ENCODE results near the gene WASHC2A.
"Not testable (repeated sequence)": the region's sequence is repeated elsewhere in the genome, so short reads cannot be mapped to it uniquely, and the experiment has no call there.

The WASHC2A gene

DNA sequence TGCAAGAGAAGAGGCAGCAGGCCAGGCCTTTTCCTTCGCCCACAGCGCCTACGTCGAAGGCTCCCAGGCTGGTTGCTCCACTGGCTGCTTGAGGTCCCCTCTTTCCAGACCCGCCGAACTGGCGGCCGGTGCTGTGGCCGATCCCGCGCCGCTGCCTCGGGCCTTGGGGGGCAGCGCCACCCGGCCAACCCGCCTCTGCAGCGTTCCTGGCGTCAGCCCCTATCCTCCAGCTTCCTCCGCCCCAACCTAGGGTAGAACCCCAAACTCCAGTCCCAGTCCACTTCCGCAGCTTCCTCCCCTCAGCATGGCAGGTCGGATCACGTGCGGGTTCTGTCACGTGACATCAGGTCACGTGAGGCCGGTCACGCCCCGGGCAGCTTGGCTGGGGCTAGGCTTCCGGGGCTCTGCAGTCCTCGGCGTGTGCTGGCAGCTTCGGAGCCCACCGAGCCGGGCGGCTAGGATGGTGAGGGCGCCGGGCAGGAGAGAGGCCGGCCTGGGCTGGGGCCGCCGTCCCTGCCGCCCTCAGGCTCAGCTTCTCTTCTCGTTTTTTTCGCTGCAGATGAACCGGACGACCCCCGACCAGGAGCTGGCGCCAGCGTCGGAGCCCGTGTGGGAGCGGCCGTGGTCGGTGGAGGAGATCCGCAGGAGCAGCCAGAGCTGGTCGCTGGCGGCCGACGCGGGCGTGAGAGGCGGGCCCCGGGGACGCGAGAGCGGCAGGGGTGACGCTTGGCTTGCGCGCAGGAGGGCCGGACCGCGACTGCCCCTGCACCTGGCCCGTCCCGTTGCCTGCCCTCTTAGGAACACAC is at the start of gene WASHC2A:
Gene WASHC2A, plus strand, starts transcription at position 409 of the 806 bp plus-strand sequence. Its CDS starts 52 bp downstream, at position 461.
- peak; percentile 73 for DNase-seq

DNA sequence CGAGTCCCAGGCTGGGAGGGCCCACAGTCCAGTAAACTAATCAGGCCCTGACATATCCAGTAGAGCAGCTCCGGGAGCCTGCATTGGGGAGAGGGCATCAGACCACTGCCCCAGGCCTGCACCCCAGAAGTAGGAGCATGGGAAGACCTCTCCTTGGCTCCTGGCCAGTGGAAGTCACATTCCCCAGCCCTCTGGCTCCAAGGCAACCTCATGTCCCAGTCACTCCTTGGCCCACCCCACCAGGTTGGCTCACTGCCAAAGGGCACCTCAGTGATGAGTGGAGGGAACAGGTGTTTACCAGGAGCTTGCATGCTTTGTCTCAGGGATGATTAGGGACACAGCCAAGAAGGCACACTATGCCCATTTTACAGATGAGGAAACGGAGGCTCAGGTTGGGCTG is 48.5 kb upstream of the WASHC2A start:
- DNase-seq = peak; percentile 4

DNA sequence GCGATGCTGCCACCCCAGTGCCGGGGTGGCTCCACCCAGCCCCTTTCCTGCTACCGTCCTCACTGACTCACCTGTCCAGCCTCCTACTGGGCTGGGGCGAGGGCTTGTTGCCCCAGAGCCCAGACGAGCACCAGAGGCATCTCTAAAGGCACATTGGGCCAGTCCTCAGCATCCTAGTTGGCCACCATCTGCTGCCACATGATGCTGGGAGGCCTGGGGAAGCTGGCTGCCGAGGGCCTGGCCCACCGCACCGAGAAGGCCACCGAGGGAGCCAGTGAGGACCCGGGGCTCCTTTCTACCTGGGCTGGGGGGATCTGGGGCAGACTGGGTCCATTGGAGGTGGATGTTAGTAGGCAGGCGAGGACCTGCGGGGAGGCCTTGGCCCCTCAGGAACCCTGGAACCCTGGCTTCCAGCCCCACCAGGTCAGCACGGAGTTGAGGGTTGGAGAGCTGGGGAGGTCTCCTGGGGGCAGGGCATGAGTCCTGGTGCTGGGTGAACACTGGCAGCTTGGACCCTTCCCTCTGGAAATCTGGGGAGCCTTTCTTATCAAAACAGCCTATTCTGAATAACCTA is 47.2 kb upstream of the WASHC2A start:
- not testable (repeated sequence) for DNase-seq

- no peak for DNase-seq
These were observed 46.1 kb upstream of the WASHC2A start for GRCh38 chr10:50021646-50022045.

GRCh38 chr10:50024716-50025383 is 42.9 kb upstream of the WASHC2A start:
- not testable (repeated sequence) for DNase-seq

GRCh38 chr10:50025627-50026026 is 42.1 kb upstream of the WASHC2A start:
- DNase-seq = no peak

GRCh38 chr10:50027195-50027594 is 40.6 kb upstream of the WASHC2A start:
- no peak for DNase-seq

DNA sequence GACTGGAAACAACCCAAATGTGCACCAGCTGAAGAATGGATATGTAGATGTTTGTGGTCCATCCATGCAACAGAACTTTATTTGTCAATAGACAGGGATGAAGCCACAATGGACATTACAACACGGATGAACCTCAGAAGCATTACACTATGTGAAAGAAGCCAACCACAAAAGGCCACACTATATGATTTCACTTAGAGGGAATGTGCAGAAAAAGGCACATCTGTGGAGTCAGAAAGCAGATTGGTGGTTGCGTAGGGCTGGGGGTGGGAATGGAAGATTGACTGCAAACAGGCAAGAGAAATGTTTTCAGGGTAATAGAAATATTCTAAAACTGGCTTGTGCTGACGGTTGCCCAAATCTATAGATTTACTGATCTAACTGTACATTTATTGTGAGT is 34.3 kb upstream of the WASHC2A start:
- no peak for DNase-seq

DNA sequence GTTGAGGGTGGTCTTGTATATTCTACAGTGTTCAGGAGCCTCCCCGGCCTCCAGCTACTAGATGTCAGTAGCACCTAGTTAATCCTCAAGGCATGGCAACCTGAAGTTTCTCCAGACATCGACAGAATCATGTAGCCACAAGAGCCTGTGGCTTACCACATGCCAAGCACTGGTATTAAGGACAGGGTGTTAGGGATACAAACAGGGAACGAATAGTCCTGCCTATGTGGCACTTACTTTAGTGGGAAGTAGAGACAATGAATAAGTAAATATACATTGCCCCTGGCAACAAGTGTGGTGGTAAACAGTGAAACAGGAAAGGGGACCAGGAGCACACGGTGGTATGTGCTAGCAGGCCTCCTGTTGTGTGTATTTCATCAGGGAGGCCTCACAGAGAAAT is 32.4 kb upstream of the WASHC2A start:
- DNase-seq = not testable (repeated sequence)

- peak; percentile 3 for DNase-seq
These were observed 22.7 kb upstream of the WASHC2A start for GRCh38 chr10:50044941-50045664.

DNA sequence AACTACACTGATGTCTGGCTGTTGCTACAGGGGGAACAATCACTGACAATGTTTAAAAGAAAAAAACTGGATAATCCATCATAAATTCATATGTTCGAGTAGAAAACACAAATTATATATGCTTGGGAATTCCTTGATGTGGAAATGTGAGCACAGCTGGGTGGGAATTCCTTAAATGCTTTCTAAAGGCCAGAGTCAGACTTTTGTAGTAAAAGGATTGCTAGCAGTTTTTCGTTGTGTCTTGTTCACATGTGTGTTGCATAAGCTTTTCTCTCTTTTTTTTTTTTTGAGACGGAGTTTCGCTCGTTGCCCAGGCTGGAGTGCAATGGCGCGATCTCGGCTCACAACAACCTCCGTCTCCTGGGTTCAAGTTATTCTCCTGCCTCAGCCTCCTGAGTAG is 21.3 kb upstream of the WASHC2A start:
- not testable (repeated sequence) for DNase-seq

GRCh38 chr10:50047594-50047993 is 20.2 kb upstream of the WASHC2A start:
- DNase-seq = not testable (repeated sequence)

DNA sequence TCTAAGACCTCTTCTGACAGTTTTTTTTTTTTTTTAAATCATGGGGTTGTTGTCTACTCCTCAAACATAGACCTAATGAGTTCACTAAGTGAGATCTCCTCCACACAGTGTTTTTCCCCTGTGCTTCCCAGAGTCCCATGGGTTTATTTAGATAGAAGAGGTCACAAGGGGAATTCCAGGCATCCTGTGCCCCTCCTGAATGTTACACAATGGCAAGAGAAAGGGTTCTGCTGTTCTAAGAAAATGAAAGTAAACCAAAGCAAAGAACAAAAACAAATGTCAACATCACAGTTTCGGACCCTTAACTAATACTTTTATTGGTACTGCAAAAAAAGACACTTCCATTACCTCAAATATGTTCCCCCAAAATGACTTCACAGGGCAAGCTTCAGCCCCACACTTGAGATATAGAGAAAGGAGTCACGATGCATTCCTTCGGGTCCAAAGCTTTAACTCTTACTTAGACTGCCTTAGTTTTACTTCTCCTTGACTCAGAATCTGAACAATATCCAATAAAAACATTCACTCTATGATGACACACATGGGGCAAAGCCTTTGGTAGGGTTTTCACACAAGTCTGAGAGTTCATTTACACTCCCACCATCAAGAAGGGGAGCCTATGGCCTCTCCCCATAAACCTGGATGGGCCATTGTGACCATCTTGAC is 15.6 kb upstream of the WASHC2A start:
- not testable (repeated sequence) for DNase-seq

GRCh38 chr10:50052778-50053376 is 14.9 kb upstream of the WASHC2A start:
- not testable (repeated sequence) for DNase-seq

DNA sequence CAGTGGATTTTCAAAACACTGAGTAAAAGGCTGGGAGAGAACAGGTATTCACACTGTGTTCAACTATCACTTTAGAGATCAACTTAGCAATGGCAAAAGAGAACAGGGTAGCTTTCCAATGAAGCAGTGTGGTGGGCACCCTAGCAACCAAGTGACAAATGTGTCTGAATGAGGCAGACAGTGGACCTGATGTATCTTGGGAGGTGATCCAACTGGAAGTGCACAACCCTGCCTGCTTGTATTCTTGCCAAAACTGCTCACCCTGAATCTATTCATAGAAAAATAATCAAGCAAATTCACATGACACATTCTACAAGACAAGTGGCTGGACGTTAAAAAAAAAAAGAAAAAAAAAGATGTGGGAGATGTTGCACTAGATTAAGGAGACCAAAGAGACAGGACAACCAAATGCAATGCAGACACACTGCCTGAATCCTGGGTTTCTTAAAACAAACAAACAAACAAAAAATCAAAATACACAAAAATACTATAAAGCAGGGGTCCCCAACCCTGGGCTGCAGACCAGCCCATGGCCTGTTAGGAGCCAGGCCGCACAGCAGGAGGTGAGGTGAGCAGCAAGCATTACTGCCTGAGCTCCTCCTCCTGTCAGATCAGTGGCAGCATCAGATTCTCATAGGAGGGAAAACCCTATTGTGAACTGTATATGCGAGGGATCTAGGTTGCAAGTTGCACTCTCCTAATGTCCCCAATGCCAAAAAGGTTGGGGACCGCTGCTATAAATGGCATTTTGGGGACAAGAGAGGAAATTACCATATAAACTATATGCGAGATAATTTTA is 12.1 kb upstream of the WASHC2A start:
- DNase-seq = not testable (repeated sequence)

DNA sequence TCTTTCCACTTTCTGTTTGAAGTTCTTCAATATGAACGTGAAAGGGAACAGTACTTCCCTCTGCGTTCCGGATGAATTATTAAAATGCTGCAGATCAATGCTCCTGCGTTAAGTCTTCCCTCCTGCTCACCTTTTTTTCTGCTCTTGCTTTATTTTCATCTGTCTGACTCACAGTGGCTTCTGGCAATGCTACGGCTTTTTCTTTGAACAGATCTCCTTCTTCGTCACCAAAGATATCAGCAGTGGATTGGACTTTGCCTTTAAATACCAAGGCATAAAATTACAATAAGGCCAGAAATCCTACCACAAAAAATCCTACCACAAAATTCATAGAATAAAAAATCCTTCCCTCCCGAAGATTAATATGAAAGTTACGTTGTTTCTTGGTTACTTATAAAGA is 11.1 kb upstream of the WASHC2A start:
- DNase-seq = not testable (repeated sequence)

DNA sequence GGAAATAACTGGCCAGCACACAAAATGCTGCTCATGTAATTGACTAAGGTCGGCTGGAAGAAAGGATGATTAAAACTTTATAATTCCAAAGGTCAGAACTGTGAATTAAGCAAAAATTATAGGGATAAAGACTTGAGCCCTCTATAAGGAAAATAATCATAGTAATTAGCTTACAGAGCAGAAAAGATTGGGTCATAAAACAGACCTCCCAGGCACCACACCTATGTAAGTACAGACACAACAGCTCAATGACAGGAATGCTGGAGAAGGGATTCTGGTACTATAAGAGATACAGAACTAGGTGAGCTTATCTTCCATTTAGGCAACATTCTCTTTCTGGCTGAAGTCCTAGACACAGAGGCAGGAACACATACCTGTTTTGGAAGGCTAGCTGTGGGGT is 9.0 kb upstream of the WASHC2A start:
- not testable (repeated sequence) for DNase-seq

DNA sequence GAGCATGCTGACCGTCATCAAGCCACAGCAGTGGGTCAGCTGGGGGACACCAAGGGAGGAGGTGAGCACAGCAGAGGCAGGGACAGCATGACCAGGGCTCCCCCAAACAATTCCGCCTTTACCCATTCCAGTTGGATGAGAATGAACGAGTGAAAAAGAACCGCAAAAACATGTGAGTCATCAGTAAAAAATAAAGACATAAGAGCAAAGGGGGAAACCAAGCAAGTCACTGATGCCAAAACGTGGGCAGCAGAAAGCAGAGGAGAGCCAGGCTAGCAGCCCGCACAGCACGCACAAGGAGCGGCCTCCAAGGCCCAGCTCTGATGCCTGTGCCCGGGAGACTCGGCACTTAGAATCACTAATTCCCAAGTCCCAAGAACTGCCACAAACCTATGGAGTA is 7.8 kb upstream of the WASHC2A start:
- DNase-seq = not testable (repeated sequence)

- not testable (repeated sequence) for DNase-seq
These were observed 6.2 kb upstream of the WASHC2A start for GRCh38 chr10:50061548-50061947.

- DNase-seq = no peak
These were observed 4.7 kb upstream of the WASHC2A start for GRCh38 chr10:50063100-50063499.

DNA sequence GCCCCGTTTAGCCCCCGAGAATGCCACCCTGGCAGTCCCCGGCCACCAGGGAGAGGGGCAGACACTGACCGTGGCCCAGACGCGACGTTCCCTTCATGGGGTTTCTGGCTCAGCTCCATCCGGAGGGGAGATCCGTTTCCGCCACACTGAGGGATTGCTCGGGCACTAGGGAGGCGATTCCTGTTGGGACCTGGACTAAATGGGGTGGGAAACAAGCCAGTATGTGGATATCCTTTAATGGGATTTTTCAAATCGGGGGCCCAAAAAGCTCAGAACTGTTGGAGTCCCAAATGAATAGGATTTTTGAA is 552 bp downstream of the WASHC2A start:
- DNase-seq = not testable (repeated sequence)
